ENCODE data around the gene CCND2.

The CCND2 gene

GRCh38 chr12:4273652-4274395, at the start of gene CCND2 (continued):
- no peak for TF ChIP-seq ZNF362 (tag by site-specific recombination; IDR thresholded peaks at IDR 0.05)
- 0 out of 2 replicates have a peak, but pooled peaks have one; percentile 20 for TF ChIP-seq ZNF394 (tag by site-specific recombination; IDR thresholded peaks at IDR 0.05; ENCODE audit: borderline replicate concordance)
- TF ChIP-seq ZNF558 (tag by site-specific recombination; IDR thresholded peaks at IDR 0.05), result no peak
- no peak for TF ChIP-seq ZNF37A (tag by site-specific recombination; IDR thresholded peaks at IDR 0.05)
- TF ChIP-seq ZSCAN16 (tag by site-specific recombination; IDR thresholded peaks at IDR 0.05), result peak; percentile 59
- TF ChIP-seq ZNF24 (tag by site-specific recombination; IDR thresholded peaks at IDR 0.05), result peak; percentile 78
- peak; percentile 76 for TF ChIP-seq ZBTB26 (tag by site-specific recombination; optimal IDR thresholded peaks at IDR 0.05)
- TF ChIP-seq ZBTB44 (tag by site-specific recombination; IDR thresholded peaks at IDR 0.05), result no peak
- no peak for TF ChIP-seq PBX3 (CRISPR knock-in tag; IDR thresholded peaks at IDR 0.05)
- TF ChIP-seq ZFHX2 (tag by site-specific recombination; conservative IDR thresholded peaks at IDR 0.05), result peak; percentile 60
- TF ChIP-seq ZNF274 (IDR thresholded peaks at IDR 0.05; ENCODE audit: low read length), result no peak
- TF ChIP-seq ZNF274 (tag by site-specific recombination; IDR thresholded peaks at IDR 0.05; ENCODE audit: borderline replicate concordance), result no peak
- peak; percentile 71; the same call in 1 of the 2 replicates for TF ChIP-seq BCL11A (tag by site-specific recombination; IDR thresholded peaks at IDR 0.05; ENCODE audit: low read depth)
- TF ChIP-seq ZSCAN23 (tag by site-specific recombination; IDR thresholded peaks at IDR 0.05), result peak; percentile 20; the same call in 1 of the 2 replicates
- TF ChIP-seq ZNF571 (tag by site-specific recombination; IDR thresholded peaks at IDR 0.05), result no peak
- TF ChIP-seq SP2 (tag by site-specific recombination; IDR thresholded peaks at IDR 0.05), result peak; percentile 87
- peak; percentile 36; the same call in 1 of the 2 replicates for TF ChIP-seq REST (tag by site-specific recombination; IDR thresholded peaks at IDR 0.05)
- TF ChIP-seq CTCF (tag by site-specific recombination; IDR thresholded peaks at IDR 0.05), result peak; percentile 48; the same call in 1 of the 2 replicates
- peak; percentile 52 for TF ChIP-seq ZNF501 (tag by site-specific recombination; IDR thresholded peaks at IDR 0.05)
- TF ChIP-seq ZNF518A (tag by site-specific recombination; conservative IDR thresholded peaks at IDR 0.05; ENCODE audit: low read depth), result no peak

Measured in HEK293 (cell line).